ENCODE data around the gene CROCC2.

DNA sequence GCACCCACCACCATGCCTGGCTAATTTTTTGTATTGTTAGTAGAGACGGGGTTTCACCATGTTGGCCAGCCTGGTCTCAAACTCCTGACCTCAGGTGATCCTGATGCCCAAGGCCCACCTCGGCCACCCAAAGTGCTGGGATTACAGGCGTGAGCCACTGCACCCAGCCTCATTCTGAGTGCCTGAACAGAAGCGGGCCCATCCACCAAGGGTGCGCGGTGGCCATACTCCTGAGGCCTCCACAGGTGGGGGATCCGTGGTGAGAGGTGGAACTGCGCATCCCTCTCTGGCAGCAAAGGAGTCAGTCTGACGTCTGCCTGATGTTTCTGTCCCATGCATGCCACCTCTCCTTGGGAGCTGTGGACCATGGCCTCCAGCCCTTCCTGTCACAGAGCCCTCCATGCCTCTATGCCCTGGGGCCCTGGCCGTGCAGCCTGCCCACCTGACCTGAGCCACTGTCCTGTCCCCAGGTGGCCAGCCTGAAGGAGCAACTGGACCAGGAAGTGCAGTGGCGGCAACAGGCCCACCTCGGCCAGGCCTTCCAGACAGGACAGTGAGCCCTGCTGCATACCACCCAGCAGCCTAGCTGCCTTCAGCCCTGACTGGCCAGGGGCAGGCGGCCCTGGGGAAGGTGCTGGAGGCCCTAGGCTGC lies 84.7 kb downstream of the CROCC2 start:
- TF ChIP-seq, protein P1, sequence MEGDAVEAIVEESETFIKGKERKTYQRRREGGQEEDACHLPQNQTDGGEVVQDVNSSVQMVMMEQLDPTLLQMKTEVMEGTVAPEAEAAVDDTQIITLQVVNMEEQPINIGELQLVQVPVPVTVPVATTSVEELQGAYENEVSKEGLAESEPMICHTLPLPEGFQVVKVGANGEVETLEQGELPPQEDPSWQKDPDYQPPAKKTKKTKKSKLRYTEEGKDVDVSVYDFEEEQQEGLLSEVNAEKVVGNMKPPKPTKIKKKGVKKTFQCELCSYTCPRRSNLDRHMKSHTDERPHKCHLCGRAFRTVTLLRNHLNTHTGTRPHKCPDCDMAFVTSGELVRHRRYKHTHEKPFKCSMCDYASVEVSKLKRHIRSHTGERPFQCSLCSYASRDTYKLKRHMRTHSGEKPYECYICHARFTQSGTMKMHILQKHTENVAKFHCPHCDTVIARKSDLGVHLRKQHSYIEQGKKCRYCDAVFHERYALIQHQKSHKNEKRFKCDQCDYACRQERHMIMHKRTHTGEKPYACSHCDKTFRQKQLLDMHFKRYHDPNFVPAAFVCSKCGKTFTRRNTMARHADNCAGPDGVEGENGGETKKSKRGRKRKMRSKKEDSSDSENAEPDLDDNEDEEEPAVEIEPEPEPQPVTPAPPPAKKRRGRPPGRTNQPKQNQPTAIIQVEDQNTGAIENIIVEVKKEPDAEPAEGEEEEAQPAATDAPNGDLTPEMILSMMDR (IDR thresholded peaks at IDR 0.05): no peak
- TF ChIP-seq, protein P2, sequence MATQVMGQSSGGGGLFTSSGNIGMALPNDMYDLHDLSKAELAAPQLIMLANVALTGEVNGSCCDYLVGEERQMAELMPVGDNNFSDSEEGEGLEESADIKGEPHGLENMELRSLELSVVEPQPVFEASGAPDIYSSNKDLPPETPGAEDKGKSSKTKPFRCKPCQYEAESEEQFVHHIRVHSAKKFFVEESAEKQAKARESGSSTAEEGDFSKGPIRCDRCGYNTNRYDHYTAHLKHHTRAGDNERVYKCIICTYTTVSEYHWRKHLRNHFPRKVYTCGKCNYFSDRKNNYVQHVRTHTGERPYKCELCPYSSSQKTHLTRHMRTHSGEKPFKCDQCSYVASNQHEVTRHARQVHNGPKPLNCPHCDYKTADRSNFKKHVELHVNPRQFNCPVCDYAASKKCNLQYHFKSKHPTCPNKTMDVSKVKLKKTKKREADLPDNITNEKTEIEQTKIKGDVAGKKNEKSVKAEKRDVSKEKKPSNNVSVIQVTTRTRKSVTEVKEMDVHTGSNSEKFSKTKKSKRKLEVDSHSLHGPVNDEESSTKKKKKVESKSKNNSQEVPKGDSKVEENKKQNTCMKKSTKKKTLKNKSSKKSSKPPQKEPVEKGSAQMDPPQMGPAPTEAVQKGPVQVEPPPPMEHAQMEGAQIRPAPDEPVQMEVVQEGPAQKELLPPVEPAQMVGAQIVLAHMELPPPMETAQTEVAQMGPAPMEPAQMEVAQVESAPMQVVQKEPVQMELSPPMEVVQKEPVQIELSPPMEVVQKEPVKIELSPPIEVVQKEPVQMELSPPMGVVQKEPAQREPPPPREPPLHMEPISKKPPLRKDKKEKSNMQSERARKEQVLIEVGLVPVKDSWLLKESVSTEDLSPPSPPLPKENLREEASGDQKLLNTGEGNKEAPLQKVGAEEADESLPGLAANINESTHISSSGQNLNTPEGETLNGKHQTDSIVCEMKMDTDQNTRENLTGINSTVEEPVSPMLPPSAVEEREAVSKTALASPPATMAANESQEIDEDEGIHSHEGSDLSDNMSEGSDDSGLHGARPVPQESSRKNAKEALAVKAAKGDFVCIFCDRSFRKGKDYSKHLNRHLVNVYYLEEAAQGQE (IDR thresholded peaks at IDR 0.05): no peak
- TF ChIP-seq POLR2A (IDR thresholded peaks at IDR 0.05; ENCODE audit: low read length): no peak
